ENCODE data around the gene STEAP2. TPM values are rescaled to one million over a fixed set of nuclear protein-coding genes. Genes with fewer than 3 reads are reported as not detected.
A peak's percentile ranks its signal among the peaks of the same experiment; 100 is the strongest.

STEAP2 gene
- total and polyA plus RNA-seq, 2 of the 4 experiments (the other 2 are of a cell fraction) = 1.8 to 3.9 TPM

GRCh38 chr7:90250601-90251303 lies 39.2 kb downstream of the STEAP2 start:
- no peak overlapping the region for H2AK5ac ChIP-seq (ENCODE audit: low read depth, low read length)
- no peaks in the 10 kb centered on the region; the same call in 1 of the 2 replicates for H3K27me3 ChIP-seq (ENCODE audit: control insufficient read depth, insufficient read depth, low read length)
- H2AK9ac ChIP-seq (replicated peaks; ENCODE audit: low read depth, low read length, poor library complexity) = no peak overlapping the region
- no peaks in the 10 kb centered on the region for H3K9me1 ChIP-seq (ENCODE audit: insufficient read depth, low read length)
- no peaks in the 10 kb centered on the region for H3K9me3 ChIP-seq (ENCODE audit: control insufficient read depth, insufficient read depth, low read length)
- no peak overlapping the region for H3K23ac ChIP-seq (ENCODE audit: low read depth, low read length)
- no peak overlapping the region for H4K5ac ChIP-seq (ENCODE audit: low read depth, low read length)
- ATAC-seq (ENCODE audit: low read depth) (peak; percentile 17; the same call in 1 of the 2 replicates), DNase-seq (peak; percentile 40)
- no peak overlapping the region for H3K56ac ChIP-seq (ENCODE audit: extremely low read depth, insufficient read depth, low read length)
- no peak overlapping the region; the same call in 2 of the 3 replicates for H2BK15ac ChIP-seq (ENCODE audit: low read depth, low read length)
- no peak overlapping the region for H3K4me2 ChIP-seq (ENCODE audit: low read depth, low read length)
- WGBS, 2 experiments (ENCODE audit: extremely low coverage in 2 of 2, insufficient read length in 1 of 2) = 60% methylated on average over 2 of the region's 3 CpGs; no CpG with 5 or more reads in 1 of the 2 experiments
- no peak overlapping the region for H2AFZ ChIP-seq (replicated peaks; ENCODE audit: low read length, poor library complexity)
- H3K27ac ChIP-seq (ENCODE audit: insufficient read depth, low read length) = no peak overlapping the region
- CTCF ChIA-PET = interaction anchor here (1.2 kb wide), 1 partner anchor 39 kb away, joined by 5 read pairs; the partner anchor contains the start of gene STEAP2
- POLR2A ChIA-PET (ENCODE audit: unreplicated experiment) = no interaction called here
- H3K14ac ChIP-seq (replicated peaks; ENCODE audit: low read depth, low read length) = no peak overlapping the region
- H3K4me1 ChIP-seq (ENCODE audit: control insufficient read depth, insufficient read depth, low read length) = no peaks in the 10 kb centered on the region; the same call in 1 of the 2 replicates
- in situ Hi-C loops (cut with MboI; ENCODE audit: low sequenced_read_pairs) (no loop called here), intact Hi-C loops (cut with micrococcal nuclease) (no loop called here), dilution Hi-C loops (cut with HindIII; ENCODE audit: low sequenced_read_pairs, unreplicated experiment) (no loop called here)
- H3K18ac ChIP-seq (ENCODE audit: low read depth, low read length) = no peak overlapping the region
- no peak overlapping the region for H3K4ac ChIP-seq (ENCODE audit: low read depth, low read length)
- H4K8ac ChIP-seq (ENCODE audit: low read depth in 2 of 2, low read length in 2 of 2) = no peak overlapping the region
- H3K36me3 ChIP-seq (ENCODE audit: control insufficient read depth, insufficient read depth, low read length) = no peaks in the 10 kb centered on the region
- BruUV-seq (replicated peaks) = no TSS peak
- H4K20me1 ChIP-seq (ENCODE audit: insufficient read depth, low read length) = no peaks in the 10 kb centered on the region
- TF ChIP-seq BHLHE40 (IDR thresholded peaks at IDR 0.05; ENCODE audit: low read depth, low read length) (no peak), MXI1 (IDR thresholded peaks at IDR 0.05; ENCODE audit: borderline replicate concordance, low read depth, low read length) (no peak), FOS (IDR thresholded peaks at IDR 0.05; ENCODE audit: low read depth, low read length) (no peak), ELK1 (IDR thresholded peaks at IDR 0.05; ENCODE audit: borderline replicate concordance, low read depth, low read length) (no peak), CHD1 (IDR thresholded peaks at IDR 0.05; ENCODE audit: low read depth, low read length) (no peak), RAD21 (IDR thresholded peaks at IDR 0.05; ENCODE audit: low read length) (no peak), SMC3 (IDR thresholded peaks at IDR 0.05; ENCODE audit: low read depth, low read length) (no peak)
- no peak overlapping the region for H2BK120ac ChIP-seq (ENCODE audit: low read depth, low read length)
- no peak overlapping the region for H4K91ac ChIP-seq (ENCODE audit: insufficient read depth, low read depth, low read length)
- H2BK5ac ChIP-seq (ENCODE audit: low read depth, low read length, poor library complexity, severe bottlenecking) = no peak overlapping the region
- H2BK20ac ChIP-seq (ENCODE audit: low read depth, low read length) = no peak overlapping the region
- no peak overlapping the region for H3K9ac ChIP-seq (ENCODE audit: low read depth, low read length)
- no peaks in the 10 kb centered on the region for H3K79me1 ChIP-seq (ENCODE audit: low read depth in 1 of 2, low read length in 2 of 2)
- H3K4me3 ChIP-seq (ENCODE audit: insufficient read depth, low read depth, low read length) = no peak overlapping the region

Measured in IMR-90 (cell line).